H1 (cell line): ENCODE data around the gene CBLB. TPM values are rescaled to one million over a fixed set of nuclear protein-coding genes. Genes with fewer than 3 reads are reported as not detected.

Experiments used
- CHD1 ChIP-seq: IDR thresholded peaks from 2 replicates; pipeline ENCODE4 v1.6.1; 2012; ENCODE audit warnings: low read depth, low read length, improper control_type of control experiment
- CTBP2 ChIP-seq: IDR thresholded peaks from 2 replicates; pipeline ENCODE4 v1.7.0; 2011; ENCODE audit warnings: borderline replicate concordance, mild to moderate bottlenecking, moderate library complexity, mixed read lengths, low read length; ENCODE audit not compliant: insufficient read depth, insufficient read length
- EGR1 ChIP-seq: IDR thresholded peaks from 2 replicates; pipeline ENCODE4 v1.6.1; 2011; ENCODE audit warnings: low read depth, low read length, borderline replicate concordance
- KDM5A ChIP-seq: fragments of 200-600 bp; IDR thresholded peaks from 2 replicates; pipeline ENCODE4 v1.7.1; 2012; ENCODE audit warnings: mild to moderate bottlenecking, low read length, inconsistent platforms, mixed read lengths
- POU5F1 ChIP-seq: IDR thresholded peaks from 2 replicates; pipeline ENCODE4 v1.6.1; 2011; ENCODE audit warnings: low read depth, mild to moderate bottlenecking, low read length, moderate library complexity
- SIRT6 ChIP-seq: IDR thresholded peaks from one replicate; pipeline ENCODE4 v1.7.1; 2012; ENCODE audit warnings: low read length, inconsistent platforms
- polyA plus RNA-seq, 7 experiments: library from polyadenylated mRNA; depleted of rRNA in 3 of 7; stranded (reverse) in 5 of 7; unstranded in 2 of 7; fragments of >200 nt in 5 of 7; fragments of 200-250 nt in 2 of 7; gene quantifications; 1 replicate in 5 of 7; 2 replicates in 1 of 7; 4 replicates in 1 of 7; pipeline versions ENCODE4 v1.2.1 to v1.2.3, GENCODE V29; 2011 to 2013; ENCODE audit warnings: missing spikeins in 2 of 7, mixed read lengths in 2 of 7
- total RNA-seq: library from RNA; stranded (reverse); fragmentation: NEBNext Ultra II Directional; extraction: Animal tissue kit (Norgen Biotek cat#: 25700); gene quantifications from 2 replicates; pipeline ENCODE4 v1.2.1, GENCODE V29; 2021
- TF ChIP-seq, protein P1 (sequence below): IDR thresholded peaks from 2 replicates; pipeline ENCODE4 v1.6.1; 2012; ENCODE audit warnings: inconsistent platforms

The CBLB gene
- total and polyA plus RNA-seq, 2 of the 8 experiments (the other 6 are each of a cell fraction or from before 2014, with no cell fraction given), result 14.5 to 26.0 TPM

DNA sequence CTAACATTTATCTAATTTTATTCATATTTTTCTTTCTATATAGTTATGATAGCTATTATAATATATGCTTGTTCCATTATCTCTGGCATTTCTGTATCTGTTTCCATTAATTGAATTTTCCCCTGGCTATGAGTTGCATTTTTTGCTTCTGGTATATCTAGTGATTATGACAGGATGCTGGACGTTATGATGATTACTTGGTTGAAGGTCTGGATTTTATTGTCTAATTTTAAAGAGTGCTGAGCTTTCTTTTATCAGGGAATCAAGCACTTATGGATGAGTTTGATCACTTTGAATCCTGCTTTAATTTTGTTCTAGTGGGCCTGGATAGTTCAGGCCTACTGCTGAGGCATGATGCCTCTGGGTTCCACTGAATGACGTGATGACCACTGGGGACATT, 229.7 kb downstream of the CBLB start (continued):
- TF ChIP-seq KDM5A (no peak), POU5F1 (no peak), SIRT6 (no peak), CHD1 (no peak), EGR1 (no peak), CTBP2 (no peak)
- TF ChIP-seq, protein P1, sequence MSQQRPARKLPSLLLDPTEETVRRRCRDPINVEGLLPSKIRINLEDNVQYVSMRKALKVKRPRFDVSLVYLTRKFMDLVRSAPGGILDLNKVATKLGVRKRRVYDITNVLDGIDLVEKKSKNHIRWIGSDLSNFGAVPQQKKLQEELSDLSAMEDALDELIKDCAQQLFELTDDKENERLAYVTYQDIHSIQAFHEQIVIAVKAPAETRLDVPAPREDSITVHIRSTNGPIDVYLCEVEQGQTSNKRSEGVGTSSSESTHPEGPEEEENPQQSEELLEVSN, result no peak
